H1 (cell line): Measurements from ENCODE around the gene VAT1L.

Experiments used
- ATF3 ChIP-seq: IDR thresholded peaks from 2 replicates; pipeline ENCODE4 v1.6.1; 2011; ENCODE audit warnings: low read depth, mild to moderate bottlenecking, low read length; ENCODE audit not compliant: insufficient read depth
- BCL11A ChIP-seq, 2 experiments: IDR thresholded peaks; one replicate each; pipeline ENCODE4 v1.6.1; 2011; ENCODE audit warnings: low read depth in 2 of 2, low read length in 2 of 2, mild to moderate bottlenecking in 2 of 2
- CTCF ChIP-seq, 3 experiments: IDR thresholded peaks; 1 replicate in 2 of 3; 2 replicates in 1 of 3; pipeline versions ENCODE4 v1.5.1 to v1.6.1; 2011; ENCODE audit warnings: low read length in 3 of 3, mild to moderate bottlenecking in 3 of 3, inconsistent platforms in 2 of 3, low read depth in 1 of 3, moderate library complexity in 1 of 3; ENCODE audit not compliant: insufficient read depth in 1 of 3; ENCODE audit errors: control extremely low read depth in 1 of 3
- JUND ChIP-seq: IDR thresholded peaks from 2 replicates; pipeline ENCODE4 v1.6.1; 2011; ENCODE audit warnings: mild to moderate bottlenecking, improper control_type of control experiment, low read length
- MAFK ChIP-seq: IDR thresholded peaks from 2 replicates; pipeline ENCODE4 v1.6.1; 2012; ENCODE audit warnings: low read depth, mild to moderate bottlenecking, improper control_type of control experiment, low read length
- POU5F1 ChIP-seq: IDR thresholded peaks from 2 replicates; pipeline ENCODE4 v1.6.1; 2011; ENCODE audit warnings: low read depth, mild to moderate bottlenecking, low read length, moderate library complexity
- RAD21 ChIP-seq, 2 experiments: IDR thresholded peaks in 1 of 2; conservative IDR thresholded peaks in 1 of 2; 2 replicates each; pipeline ENCODE4 v1.6.1; 2011; ENCODE audit warnings: low read depth in 2 of 2, low read length in 2 of 2, improper control_type of control experiment in 1 of 2, inconsistent platforms in 1 of 2, mild to moderate bottlenecking in 1 of 2, moderate library complexity in 1 of 2
- TEAD4 ChIP-seq: IDR thresholded peaks from 2 replicates; pipeline ENCODE4 v1.6.1; 2012; ENCODE audit warnings: low read depth, low read length, inconsistent platforms, mixed read lengths

GRCh38 chr16:77998350-77999023 lies 210.1 kb downstream of the VAT1L start:
- TF ChIP-seq JUND (no peak), ATF3 (no peak), CTCF (IDR thresholded peaks at IDR 0.05; ENCODE audit: control extremely low read depth in 1 of 3, insufficient read depth in 1 of 3, low read depth in 1 of 3, low read length in 3 of 3) (no peak), POU5F1 (no peak), BCL11A (IDR thresholded peaks at IDR 0.05; ENCODE audit: low read depth in 2 of 2, low read length in 2 of 2) (no peak), TEAD4 (no peak), RAD21 (IDR thresholded peaks at IDR 0.05 in 1 of 2, conservative IDR thresholded peaks at IDR 0.05 in 1 of 2; ENCODE audit: low read depth in 2 of 2, low read length in 2 of 2) (no peak), MAFK (no peak)
